SU-DHL-6 (cell line): ENCODE data around the gene TMEM109.

Experiments
- H2AFZ ChIP-seq: fragments of 200-600 bp; sonication (generic); 2 replicates; pipeline ENCODE4 v1.6.1; 2014; ENCODE audit warnings: low read depth, mild to moderate bottlenecking, moderate library complexity, mixed read lengths, antibody characterized with exemption, low read length; ENCODE audit not compliant: severe bottlenecking
- H3F3A ChIP-seq: fragments of 200-600 bp; shearing (Covaris generic); 2 replicates; pipeline ENCODE4 v1.6.0; 2016; ENCODE audit warnings: antibody characterized with exemption, mild to moderate bottlenecking; ENCODE audit not compliant: insufficient read depth
- H3K27ac ChIP-seq: fragments of 200-600 bp; sonication (generic); 2 replicates; pipeline ENCODE4 v1.5.1; 2016; ENCODE audit warnings: low read depth, mild to moderate bottlenecking, low read length, moderate library complexity, mixed read lengths
- H3K27me3 ChIP-seq: fragments of 200-600 bp; sonication (generic), shearing (Covaris generic); 2 replicates; pipeline ENCODE4 v1.6.0; 2014; ENCODE audit warnings: mild to moderate bottlenecking, low read length
- H3K36me3 ChIP-seq: fragments of 200-600 bp; sonication (generic); 2 replicates; pipeline ENCODE4 v1.6.1; 2014; ENCODE audit warnings: mild to moderate bottlenecking, low read length, mixed read lengths
- H3K4me2 ChIP-seq: fragments of 300-600, 200-600 bp; shearing (Covaris generic), sonication (generic); 2 replicates; pipeline ENCODE4 v1.6.0; 2014; ENCODE audit warnings: low read length, low read depth, mild to moderate bottlenecking; ENCODE audit not compliant: poor library complexity, severe bottlenecking
- H3K4me3 ChIP-seq: fragments of 200-600 bp; sonication (generic); 2 replicates; pipeline ENCODE4 v1.5.1; 2014; ENCODE audit warnings: antibody characterized with exemption, low read length, mild to moderate bottlenecking, mixed read lengths; ENCODE audit not compliant: insufficient read depth, poor library complexity, severe bottlenecking
- H3K79me2 ChIP-seq: fragments of 200-600 bp; sonication (generic); 2 replicates; pipeline ENCODE4 v1.6.1; 2014; ENCODE audit warnings: mild to moderate bottlenecking, low read length, moderate library complexity; ENCODE audit not compliant: insufficient read depth
- H3K9ac ChIP-seq: fragments of 200-600 bp; sonication (generic); 2 replicates; pipeline ENCODE4 v1.7.0; 2014; ENCODE audit warnings: mild to moderate bottlenecking, low read length
- H3K9me2 ChIP-seq: fragments of 200-600 bp; sonication (generic); replicated peaks from 2 replicates; pipeline ENCODE4 v1.6.1; 2014; ENCODE audit warnings: low read length; ENCODE audit not compliant: insufficient read depth
- H3K9me3 ChIP-seq: fragments of 200-600 bp; sonication (generic); 2 replicates; pipeline ENCODE4 v1.6.1; 2014; ENCODE audit warnings: low read length, mixed read lengths; ENCODE audit not compliant: insufficient read depth
- H4K20me1 ChIP-seq: fragments of 200-600 bp; sonication (generic); 2 replicates; pipeline ENCODE4 v1.6.1; 2014; ENCODE audit warnings: low read depth, mild to moderate bottlenecking, antibody characterized with exemption, low read length, moderate library complexity, mixed read lengths
- CTCF ChIP-seq: fragments of 200-600 bp; sonication (generic); IDR thresholded peaks from one replicate; pipeline ENCODE4 v1.5.1; 2017; ENCODE audit warnings: antibody characterized with exemption, mild to moderate bottlenecking, low read length, moderate library complexity; ENCODE audit not compliant: insufficient read depth, poor library complexity, severe bottlenecking
- EZH2phosphoT487 ChIP-seq: fragments of 200-600 bp; sonication (generic), shearing (Covaris generic); conservative IDR thresholded peaks from 2 replicates; pipeline ENCODE4 v1.6.1; 2018; ENCODE audit warnings: mild to moderate bottlenecking, antibody characterized with exemption, low read length, moderate library complexity, mixed read lengths

The TMEM109 gene

GRCh38 chr11:60928563-60929001 lies 14.6 kb downstream of the TMEM109 start:
- no peaks in the 10 kb centered on the region for H3K9me2 ChIP-seq
- H3K36me3 ChIP-seq, result no peaks in the 10 kb centered on the region
- H4K20me1 ChIP-seq, result no peaks in the 10 kb centered on the region
- no peak overlapping the region for H3K4me3 ChIP-seq
- no peak overlapping the region for H3K4me2 ChIP-seq
- no peaks in the 10 kb centered on the region for H3K27me3 ChIP-seq
- H3K27ac ChIP-seq, result no peak overlapping the region
- H3K79me2 ChIP-seq, result no peaks in the 10 kb centered on the region
- no peak overlapping the region for H3K9ac ChIP-seq
- H3F3A ChIP-seq, result peaks cover 10% of the 10 kb centered on the region
- TF ChIP-seq CTCF, result no peak
- TF ChIP-seq EZH2phosphoT487, result no peak
- no peak overlapping the region for H2AFZ ChIP-seq
- no peaks in the 10 kb centered on the region for H3K9me3 ChIP-seq

GRCh38 chr11:60929764-60930163 lies 15.8 kb downstream of the TMEM109 start:
- H3K36me3 ChIP-seq, result no peaks in the 10 kb centered on the region
- H2AFZ ChIP-seq, result no peak overlapping the region
- no peak overlapping the region for H3K9ac ChIP-seq
- peaks cover 10% of the 10 kb centered on the region for H3F3A ChIP-seq
- no peaks in the 10 kb centered on the region for H3K79me2 ChIP-seq
- no peak overlapping the region for H3K27ac ChIP-seq
- no peaks in the 10 kb centered on the region for H3K9me3 ChIP-seq
- H4K20me1 ChIP-seq, result no peaks in the 10 kb centered on the region
- no peak overlapping the region for H3K4me3 ChIP-seq
- TF ChIP-seq CTCF (no peak), EZH2phosphoT487 (no peak)
- no peaks in the 10 kb centered on the region for H3K9me2 ChIP-seq
- H3K4me2 ChIP-seq, result no peak overlapping the region
- no peaks in the 10 kb centered on the region for H3K27me3 ChIP-seq

GRCh38 chr11:60930394-60930793 lies 16.4 kb downstream of the TMEM109 start:
- H3K27me3 ChIP-seq, result no peaks in the 10 kb centered on the region
- peaks cover 10% of the 10 kb centered on the region for H3F3A ChIP-seq
- no peaks in the 10 kb centered on the region for H3K79me2 ChIP-seq
- no peaks in the 10 kb centered on the region for H3K36me3 ChIP-seq
- TF ChIP-seq EZH2phosphoT487 (no peak), CTCF (no peak)
- H3K27ac ChIP-seq, result no peak overlapping the region
- no peaks in the 10 kb centered on the region for H3K9me2 ChIP-seq
- no peaks in the 10 kb centered on the region for H3K9me3 ChIP-seq
- H3K4me2 ChIP-seq, result no peak overlapping the region
- H4K20me1 ChIP-seq, result no peaks in the 10 kb centered on the region
- no peak overlapping the region for H3K9ac ChIP-seq
- no peak overlapping the region for H3K4me3 ChIP-seq
- no peak overlapping the region for H2AFZ ChIP-seq
